HCT116 (cell line): ENCODE measurements around the gene COASY.

ENCODE experiments used
- EGR1 ChIP-seq: IDR thresholded peaks from 2 replicates; pipeline ENCODE4 v1.6.1; 2012; ENCODE audit warnings: low read depth
- EZH2 ChIP-seq: fragments of 200-600 bp; sonication (generic); IDR thresholded peaks from 2 replicates; pipeline ENCODE4 v1.6.1; 2017; ENCODE audit warnings: antibody characterized with exemption, mixed run types
- POLR2A ChIP-seq: IDR thresholded peaks from 2 replicates; pipeline ENCODE4 v1.7.0; 2011; ENCODE audit warnings: borderline replicate concordance; ENCODE audit not compliant: insufficient read depth, insufficient read length; ENCODE audit errors: extremely low read depth
- TCF7L2 ChIP-seq: IDR thresholded peaks from 2 replicates; pipeline ENCODE4 v1.7.0; 2011; ENCODE audit warnings: borderline replicate concordance, inconsistent platforms; ENCODE audit not compliant: insufficient read depth, insufficient read length; ENCODE audit errors: extremely low read depth
- ZNF274 ChIP-seq: fragments of 200-500 bp; sonication (Bioruptor generic); IDR thresholded peaks from 2 replicates; pipeline ENCODE4 v1.6.1; 2014; ENCODE audit warnings: mild to moderate bottlenecking, low read depth, low read length, inconsistent platforms
- TF ChIP-seq, protein P1 (sequence below), 3 experiments: fragments of 200-600 bp in 1 of 3; sonication (generic) in 1 of 3; IDR thresholded peaks in 2 of 3; conservative IDR thresholded peaks in 1 of 3; 2 replicates each; pipeline ENCODE4 v1.5.1; 2012 to 2017; ENCODE audit warnings: low read depth in 2 of 3, low read length in 2 of 3, antibody characterized with exemption in 1 of 3, borderline replicate concordance in 1 of 3, control low read depth in 1 of 3, mild to moderate bottlenecking in 1 of 3, mixed read lengths in 1 of 3, mixed run types in 1 of 3, moderate library complexity in 1 of 3; ENCODE audit not compliant: insufficient read depth in 1 of 3
- TF ChIP-seq, protein P2 (sequence below): IDR thresholded peaks from 2 replicates; pipeline ENCODE4 v1.6.1; 2011; ENCODE audit warnings: mild to moderate bottlenecking, low read length, moderate library complexity; ENCODE audit not compliant: insufficient replicate concordance; ENCODE audit errors: extremely low read depth

DNA sequence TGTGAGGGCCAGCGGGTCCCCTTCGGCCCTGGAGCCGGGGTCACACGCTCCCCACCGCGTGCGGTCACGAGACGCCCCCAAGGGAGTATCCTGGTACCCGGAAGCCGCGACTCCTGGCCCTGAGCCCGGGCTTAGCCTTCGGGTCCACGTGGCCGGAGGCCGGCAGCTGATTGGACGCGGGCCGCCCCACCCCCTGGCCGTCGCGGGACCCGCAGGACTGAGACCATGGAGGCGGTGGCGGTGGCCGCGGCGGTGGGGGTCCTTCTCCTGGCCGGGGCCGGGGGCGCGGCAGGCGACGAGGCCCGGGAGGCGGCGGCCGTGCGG, 25.9 kb upstream of the COASY start, which contains the start of gene NAGLU:
- TF ChIP-seq POLR2A = peak; percentile 31
- TF ChIP-seq, protein P1, sequence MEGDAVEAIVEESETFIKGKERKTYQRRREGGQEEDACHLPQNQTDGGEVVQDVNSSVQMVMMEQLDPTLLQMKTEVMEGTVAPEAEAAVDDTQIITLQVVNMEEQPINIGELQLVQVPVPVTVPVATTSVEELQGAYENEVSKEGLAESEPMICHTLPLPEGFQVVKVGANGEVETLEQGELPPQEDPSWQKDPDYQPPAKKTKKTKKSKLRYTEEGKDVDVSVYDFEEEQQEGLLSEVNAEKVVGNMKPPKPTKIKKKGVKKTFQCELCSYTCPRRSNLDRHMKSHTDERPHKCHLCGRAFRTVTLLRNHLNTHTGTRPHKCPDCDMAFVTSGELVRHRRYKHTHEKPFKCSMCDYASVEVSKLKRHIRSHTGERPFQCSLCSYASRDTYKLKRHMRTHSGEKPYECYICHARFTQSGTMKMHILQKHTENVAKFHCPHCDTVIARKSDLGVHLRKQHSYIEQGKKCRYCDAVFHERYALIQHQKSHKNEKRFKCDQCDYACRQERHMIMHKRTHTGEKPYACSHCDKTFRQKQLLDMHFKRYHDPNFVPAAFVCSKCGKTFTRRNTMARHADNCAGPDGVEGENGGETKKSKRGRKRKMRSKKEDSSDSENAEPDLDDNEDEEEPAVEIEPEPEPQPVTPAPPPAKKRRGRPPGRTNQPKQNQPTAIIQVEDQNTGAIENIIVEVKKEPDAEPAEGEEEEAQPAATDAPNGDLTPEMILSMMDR (IDR thresholded peaks at IDR 0.05 in 2 of 3, conservative IDR thresholded peaks at IDR 0.05 in 1 of 3; ENCODE audit: borderline replicate concordance in 1 of 3, insufficient read depth in 1 of 3, low read depth in 2 of 3, low read length in 2 of 3) = no peak
- no peak for TF ChIP-seq EGR1
- no peak for TF ChIP-seq EZH2
- TF ChIP-seq TCF7L2 = no peak
- TF ChIP-seq ZNF274 = no peak
- TF ChIP-seq, protein P2, sequence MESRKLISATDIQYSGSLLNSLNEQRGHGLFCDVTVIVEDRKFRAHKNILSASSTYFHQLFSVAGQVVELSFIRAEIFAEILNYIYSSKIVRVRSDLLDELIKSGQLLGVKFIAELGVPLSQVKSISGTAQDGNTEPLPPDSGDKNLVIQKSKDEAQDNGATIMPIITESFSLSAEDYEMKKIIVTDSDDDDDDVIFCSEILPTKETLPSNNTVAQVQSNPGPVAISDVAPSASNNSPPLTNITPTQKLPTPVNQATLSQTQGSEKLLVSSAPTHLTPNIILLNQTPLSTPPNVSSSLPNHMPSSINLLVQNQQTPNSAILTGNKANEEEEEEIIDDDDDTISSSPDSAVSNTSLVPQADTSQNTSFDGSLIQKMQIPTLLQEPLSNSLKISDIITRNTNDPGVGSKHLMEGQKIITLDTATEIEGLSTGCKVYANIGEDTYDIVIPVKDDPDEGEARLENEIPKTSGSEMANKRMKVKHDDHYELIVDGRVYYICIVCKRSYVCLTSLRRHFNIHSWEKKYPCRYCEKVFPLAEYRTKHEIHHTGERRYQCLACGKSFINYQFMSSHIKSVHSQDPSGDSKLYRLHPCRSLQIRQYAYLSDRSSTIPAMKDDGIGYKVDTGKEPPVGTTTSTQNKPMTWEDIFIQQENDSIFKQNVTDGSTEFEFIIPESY = no peak
